NCI-H69 (cell line): ENCODE results near the gene KCNT1.

Experiments used
- DNase-seq: peaks from one replicate; lab custom pipeline; 2025; lab: John Stamatoyannopoulos, UW

The KCNT1 gene

GRCh38 chr9:135673941-135674340 lies 28.0 kb upstream of the KCNT1 start:
- DNase-seq = no peak

- no peak for DNase-seq
Observed at GRCh38 chr9:135674977-135675376, 27.0 kb upstream of the KCNT1 start.

GRCh38 chr9:135676891-135677290 lies 25.1 kb upstream of the KCNT1 start:
- DNase-seq = no peak

DNA sequence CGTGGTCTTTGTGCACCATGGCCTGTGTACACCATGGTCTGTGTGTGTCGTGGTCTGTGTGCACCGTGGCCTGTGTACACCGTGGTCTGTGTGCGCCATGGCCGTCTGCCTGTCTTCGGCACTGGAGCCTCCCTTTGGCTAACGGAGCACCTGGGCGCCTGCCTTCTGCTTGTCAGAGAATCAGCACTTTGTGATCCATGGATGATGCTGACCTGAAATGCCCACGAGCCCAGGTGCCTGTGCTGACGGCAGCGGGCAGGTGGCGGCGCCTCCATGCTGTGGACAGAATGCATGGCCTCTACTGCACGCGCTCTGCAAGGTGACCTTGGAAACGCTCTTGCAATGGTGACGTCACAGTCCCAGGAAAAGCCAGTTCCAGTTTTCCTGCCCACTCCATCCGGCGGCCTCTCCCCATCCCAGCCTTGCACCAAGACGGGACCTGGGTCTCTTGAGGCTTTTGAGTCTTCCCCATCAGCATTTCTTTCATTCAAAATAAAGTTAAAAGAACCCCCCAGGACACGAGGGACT lies 24.3 kb upstream of the KCNT1 start:
- no peak for DNase-seq

DNA sequence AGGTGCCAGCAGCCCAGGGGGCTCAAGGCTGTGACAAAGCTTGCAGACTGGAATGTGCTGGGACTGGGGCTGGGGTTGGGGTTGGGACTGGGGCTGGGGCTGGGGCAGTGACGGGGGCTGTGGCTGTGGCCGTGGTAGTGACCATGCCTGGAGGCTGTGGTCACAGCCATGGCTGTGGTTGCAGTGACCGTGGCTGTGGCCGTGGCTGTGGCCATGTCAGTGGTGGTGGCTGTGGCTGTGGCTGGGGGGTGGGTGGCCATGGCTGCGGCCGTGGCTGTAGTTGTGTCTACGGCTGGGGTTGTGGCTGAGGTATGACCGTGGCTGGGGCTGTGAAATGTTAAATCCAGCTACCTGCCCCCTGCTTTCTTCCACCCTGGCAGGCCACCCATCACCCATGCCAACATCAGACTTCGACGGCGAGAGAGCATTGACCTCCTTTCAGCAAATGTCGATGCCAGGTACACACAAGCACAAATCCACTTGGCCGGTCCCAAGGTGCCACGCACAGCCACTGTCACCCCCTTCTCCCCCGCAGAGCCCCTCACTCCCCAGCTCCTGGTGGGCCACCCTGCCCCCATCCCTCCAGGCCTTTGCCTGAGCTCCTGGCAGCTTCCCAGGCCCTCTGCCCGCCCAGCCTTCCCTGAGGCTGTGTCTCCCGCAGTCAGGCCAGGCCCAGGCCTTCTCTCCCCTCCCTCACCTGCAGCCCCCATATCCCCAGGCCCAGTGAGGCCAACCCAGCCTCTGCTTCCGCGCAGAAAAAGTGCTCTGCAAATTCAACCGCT lies 23.6 kb upstream of the KCNT1 start:
- DNase-seq = no peak

DNA sequence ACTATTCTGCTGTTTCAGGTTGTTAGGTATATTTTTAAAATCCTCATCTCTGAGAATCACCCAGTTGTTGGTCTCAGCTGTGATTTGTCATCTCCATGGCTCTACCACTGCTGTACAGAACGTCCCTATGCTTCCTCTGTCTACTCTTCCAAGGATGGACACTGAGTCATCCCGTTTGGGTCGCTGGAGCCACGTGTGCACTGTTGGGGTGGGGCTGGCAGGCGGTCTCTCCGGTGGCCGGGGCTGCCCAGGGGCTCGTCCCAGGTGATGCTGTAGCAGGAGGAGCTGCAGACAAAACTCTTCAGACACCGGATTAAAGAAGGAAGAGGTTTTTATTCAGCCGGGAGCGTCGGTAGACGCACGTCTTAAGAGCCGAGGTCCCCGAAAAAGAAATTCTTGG lies 21.9 kb upstream of the KCNT1 start:
- DNase-seq = no peak

- no peak for DNase-seq
Observed at GRCh38 chr9:135681161-135681560, 20.8 kb upstream of the KCNT1 start.

DNA sequence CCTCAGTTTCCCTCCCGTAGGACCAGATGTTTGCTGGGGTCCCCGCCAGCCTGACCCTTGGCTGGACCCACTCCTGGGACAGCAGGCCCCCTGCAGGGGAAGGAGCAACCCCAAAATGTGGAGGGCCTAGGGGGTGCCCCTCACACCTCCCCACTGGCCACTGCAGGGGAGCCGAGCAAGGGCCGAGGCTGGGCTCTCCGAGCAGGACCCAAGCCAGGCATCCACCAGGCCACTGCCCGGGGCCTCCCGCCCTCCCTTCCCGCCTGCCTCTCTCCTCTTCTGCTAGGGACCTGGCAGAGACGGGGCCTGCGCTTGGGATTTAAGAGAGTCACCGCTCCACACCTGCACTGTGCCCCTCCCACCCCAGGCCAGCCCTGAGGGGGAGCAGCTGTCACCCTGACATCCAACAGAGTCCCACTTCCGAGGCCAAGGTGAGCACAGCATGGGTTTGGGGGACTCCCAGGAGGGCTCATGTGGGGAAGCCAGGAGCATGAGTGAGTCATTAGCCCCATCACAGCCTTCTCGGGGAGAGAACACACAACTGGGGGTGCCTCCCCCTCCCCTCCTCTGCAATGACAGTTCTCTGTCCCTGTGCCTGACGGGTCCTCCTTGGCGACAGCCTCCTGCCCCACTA lies 18.5 kb upstream of the KCNT1 start:
- peak; percentile 24 for DNase-seq

- DNase-seq = no peak
Observed at GRCh38 chr9:135684691-135685090, 17.3 kb upstream of the KCNT1 start.

- no peak for DNase-seq
Observed at GRCh38 chr9:135687216-135687615, 14.8 kb upstream of the KCNT1 start.

DNA sequence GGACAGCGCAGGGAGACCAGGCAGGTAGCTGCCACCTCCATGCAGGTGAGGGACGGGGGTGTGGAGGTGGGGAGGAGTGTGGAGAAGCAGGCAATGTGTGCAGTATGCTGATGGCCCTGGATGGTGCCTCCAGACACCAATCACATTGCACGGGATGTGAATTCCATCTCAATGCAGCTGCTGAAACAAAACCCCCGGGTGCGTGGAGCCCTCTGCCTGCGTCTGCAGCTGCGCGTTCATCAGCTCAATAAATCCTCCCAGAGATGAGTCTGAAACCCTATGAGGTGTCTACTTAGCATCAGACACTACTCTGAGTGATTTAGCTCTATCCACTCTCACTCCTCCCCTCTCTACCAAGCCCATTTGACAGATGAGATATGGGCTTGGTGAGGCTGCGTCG lies 13.0 kb upstream of the KCNT1 start:
- no peak for DNase-seq

DNA sequence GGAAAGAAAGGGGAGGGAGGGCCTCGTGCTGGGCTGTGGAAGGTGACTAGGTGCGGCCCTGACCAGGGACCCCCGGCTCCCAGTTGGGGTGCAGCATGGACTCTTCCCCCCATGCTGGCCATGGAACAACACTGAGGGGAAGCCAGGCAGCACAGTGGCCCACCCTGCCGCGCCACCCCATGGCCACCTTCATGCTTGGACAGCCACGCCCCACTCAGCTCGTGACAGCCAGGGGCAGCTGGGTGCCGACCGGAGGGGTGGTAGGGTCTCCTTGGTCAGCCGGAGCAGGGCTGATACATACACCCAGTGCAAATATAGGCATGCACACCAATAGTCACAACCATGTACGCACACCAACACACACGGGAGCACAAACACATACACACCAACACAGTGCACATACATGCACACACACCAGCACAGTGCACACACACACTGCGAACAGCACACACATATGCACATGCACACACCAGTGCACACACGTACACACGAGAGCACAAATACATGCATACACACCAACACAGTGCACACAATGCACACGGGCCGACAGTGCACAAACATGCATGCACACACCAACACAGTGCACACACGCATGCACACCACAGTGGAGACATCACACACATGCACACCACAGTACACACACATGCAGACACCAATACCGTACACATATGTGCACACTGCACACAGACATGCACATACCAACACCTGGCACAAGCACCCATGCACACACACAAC lies 11.0 kb upstream of the KCNT1 start:
- no peak for DNase-seq

GRCh38 chr9:135692410-135692809 lies 9.6 kb upstream of the KCNT1 start:
- DNase-seq = no peak

- peak; percentile 13 for DNase-seq
Observed at GRCh38 chr9:135693265-135693664, 8.7 kb upstream of the KCNT1 start.

DNA sequence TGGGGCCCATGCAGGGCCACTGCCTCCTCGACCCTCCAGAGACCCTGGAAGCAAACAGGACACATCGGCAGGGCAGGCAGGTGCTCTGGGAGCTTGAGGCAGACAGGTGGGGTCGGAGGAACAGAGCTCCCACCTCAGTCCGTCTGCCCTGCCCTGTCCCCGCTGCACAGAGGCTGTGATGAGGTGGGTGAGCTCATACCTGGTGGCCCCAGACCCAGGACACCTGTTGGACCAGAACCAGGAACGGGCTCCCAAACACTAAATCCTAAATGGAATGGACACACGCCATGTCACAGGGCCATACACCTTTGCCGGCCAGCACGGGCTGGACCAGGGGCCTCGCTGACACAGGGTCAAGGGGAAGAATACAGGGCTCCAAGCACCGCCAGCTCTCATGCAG lies 8.2 kb upstream of the KCNT1 start:
- no peak for DNase-seq

- no peak for DNase-seq
Observed at GRCh38 chr9:135694414-135694813, 7.6 kb upstream of the KCNT1 start.

- DNase-seq = no peak
Observed at GRCh38 chr9:135695036-135695435, 6.9 kb upstream of the KCNT1 start.

DNA sequence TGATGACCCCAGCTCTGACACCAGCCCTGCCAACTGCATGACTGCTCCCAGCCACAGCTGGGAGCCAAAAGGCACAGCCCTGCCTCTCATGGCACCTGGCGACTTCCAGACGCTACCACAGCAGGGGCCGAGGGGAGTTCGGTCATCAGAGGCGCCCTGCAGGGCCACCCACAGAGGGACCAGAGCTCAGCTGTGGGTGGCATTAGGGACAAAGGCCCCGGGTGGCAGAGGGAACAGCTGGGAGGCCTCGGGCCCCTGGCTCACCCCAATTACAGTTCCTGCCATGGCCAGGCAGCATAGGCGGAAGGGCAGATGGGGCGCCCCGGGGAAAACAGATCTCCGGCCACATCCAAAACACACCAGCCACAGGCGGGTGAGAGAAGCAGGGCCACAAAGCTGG lies 6.3 kb upstream of the KCNT1 start:
- peak; percentile 62 for DNase-seq

- no peak for DNase-seq
Observed at GRCh38 chr9:135696446-135696845, 5.5 kb upstream of the KCNT1 start.

GRCh38 chr9:135697226-135697625 lies 4.8 kb upstream of the KCNT1 start:
- no peak for DNase-seq

DNA sequence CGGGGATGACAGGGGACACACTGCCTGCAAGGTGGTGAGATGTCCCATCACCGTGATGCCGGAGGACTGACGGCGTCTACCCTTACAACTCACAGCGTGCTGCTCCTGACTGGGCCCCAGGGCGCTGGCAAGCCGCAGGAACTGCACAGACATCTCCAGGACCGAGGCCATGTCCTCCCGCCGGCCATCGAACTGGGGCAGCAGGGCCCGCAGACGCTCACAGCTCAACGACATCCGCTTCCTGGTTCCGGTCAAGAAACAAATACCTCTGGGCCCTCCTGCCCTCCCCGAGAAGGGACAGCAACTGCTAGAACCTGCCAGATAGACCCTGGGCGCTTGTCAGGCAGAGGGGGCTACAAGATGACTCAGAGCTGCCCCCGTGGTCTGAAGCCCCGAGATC lies 3.7 kb upstream of the KCNT1 start:
- DNase-seq = no peak

- peak; percentile 17 for DNase-seq
Observed at GRCh38 chr9:135698767-135699166, 3.2 kb upstream of the KCNT1 start.

GRCh38 chr9:135699440-135699839 lies 2.5 kb upstream of the KCNT1 start, which contains the start of gene SOHLH1:
Gene SOHLH1, minus strand, starts transcription at chr9:135699481. Its CDS starts 14 bp downstream, at chr9:135699467.
- no peak for DNase-seq
